ENCODE results near the gene L3MBTL4. TPM values are rescaled to one million over a fixed set of nuclear protein-coding genes. Genes with fewer than 3 reads are reported as not detected.

L3MBTL4 gene
- total RNA-seq, 2 experiments from 2014 or later = 0.05 TPM; not detected in 1

- Mint-ChIP-seq H3K27me3 (no peaks in the 10 kb centered on the region), H3K9me3 (ENCODE audit: low read depth) (peaks cover 15% of the 10 kb centered on the region), H3K27ac (no peak overlapping the region), H3K4me1 (no peaks in the 10 kb centered on the region), H3K4me3 (no peak overlapping the region), H3K36me3 (no peaks in the 10 kb centered on the region)
- DNase-seq = no peak
- CTCF ChIA-PET = no interaction called here
- ATAC-seq = no peak
Observed at GRCh38 chr18:6366776-6367175, 47.9 kb downstream of the L3MBTL4 start.

DNA sequence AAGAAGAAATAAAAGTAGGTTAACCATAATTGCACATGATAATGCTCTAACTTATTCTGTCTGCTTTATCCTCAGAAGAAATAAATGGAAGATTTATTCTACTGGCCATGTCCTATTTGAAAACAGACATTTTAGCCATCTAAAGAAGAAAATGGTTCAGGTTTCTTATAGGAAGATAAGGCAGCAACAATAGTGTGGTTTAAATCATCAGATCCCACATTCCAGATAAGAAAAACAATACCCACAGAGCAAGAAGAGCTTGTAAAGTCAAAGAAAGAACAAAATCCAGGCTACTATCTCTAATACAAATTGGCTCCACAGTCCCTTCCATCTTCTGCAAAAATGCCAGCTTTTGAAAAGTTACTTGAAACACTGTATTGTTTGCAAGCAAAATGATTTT is 49.3 kb downstream of the L3MBTL4 start:
- H3K4me3 Mint-ChIP-seq = no peak overlapping the region
- CTCF ChIA-PET = no interaction called here

GRCh38 chr18:6363216-6363615 is 51.5 kb downstream of the L3MBTL4 start:
- CTCF ChIA-PET = no interaction called here
- Mint-ChIP-seq H3K27ac (no peak overlapping the region), H3K27me3 (no peaks in the 10 kb centered on the region), H3K4me3 (no peak overlapping the region), H3K36me3 (no peaks in the 10 kb centered on the region), H3K4me1 (no peaks in the 10 kb centered on the region), H3K9me3 (ENCODE audit: low read depth) (peaks cover 11% of the 10 kb centered on the region)
- DNase-seq (no peak), ATAC-seq (no peak)

More for the DNA sequence above, 49.3 kb downstream of the L3MBTL4 start:
- ATAC-seq (no peak), DNase-seq (no peak)
- Mint-ChIP-seq H3K9me3 (ENCODE audit: low read depth) (peaks cover 15% of the 10 kb centered on the region), H3K27ac (no peak overlapping the region), H3K4me1 (no peaks in the 10 kb centered on the region), H3K36me3 (no peaks in the 10 kb centered on the region), H3K27me3 (no peaks in the 10 kb centered on the region)

- H3K36me3 Mint-ChIP-seq = no peaks in the 10 kb centered on the region
- CTCF ChIA-PET = no interaction called here
- H3K4me1 Mint-ChIP-seq = no peaks in the 10 kb centered on the region
- no peak for ATAC-seq
- peaks cover 5% of the 10 kb centered on the region for H3K9me3 Mint-ChIP-seq (ENCODE audit: low read depth)
- H3K27me3 Mint-ChIP-seq = no peaks in the 10 kb centered on the region
- H3K4me3 Mint-ChIP-seq = no peak overlapping the region
- no peak for DNase-seq
- H3K27ac Mint-ChIP-seq = no peak overlapping the region
Observed at GRCh38 chr18:6362559-6363129, 52.1 kb downstream of the L3MBTL4 start.

DNA sequence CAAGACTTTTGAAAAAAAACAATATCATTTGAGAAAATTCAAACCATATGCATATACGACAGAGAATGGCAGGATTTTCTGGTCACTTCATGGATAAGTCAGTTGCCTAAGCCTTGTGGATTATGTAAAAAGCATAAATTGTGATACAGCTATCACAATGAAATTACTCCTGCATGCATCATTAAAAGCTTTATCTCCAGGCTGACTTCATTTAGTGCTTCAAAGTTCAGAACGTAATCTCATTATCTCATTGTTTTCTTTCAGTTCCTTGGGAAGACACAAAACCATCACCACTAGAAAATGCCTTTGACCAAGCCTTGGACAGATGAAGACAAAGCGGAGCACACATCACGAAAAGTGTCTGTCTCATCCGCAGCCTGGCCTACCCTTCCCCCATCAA is 57.0 kb downstream of the L3MBTL4 start:
- Mint-ChIP-seq H3K27me3 (no peaks in the 10 kb centered on the region), H3K4me1 (no peaks in the 10 kb centered on the region), H3K9me3 (ENCODE audit: low read depth) (no peaks in the 10 kb centered on the region), H3K4me3 (no peak overlapping the region), H3K27ac (no peak overlapping the region), H3K36me3 (no peaks in the 10 kb centered on the region)
- no peak for DNase-seq
- no peak for ATAC-seq
- CTCF ChIA-PET = no interaction called here

DNA sequence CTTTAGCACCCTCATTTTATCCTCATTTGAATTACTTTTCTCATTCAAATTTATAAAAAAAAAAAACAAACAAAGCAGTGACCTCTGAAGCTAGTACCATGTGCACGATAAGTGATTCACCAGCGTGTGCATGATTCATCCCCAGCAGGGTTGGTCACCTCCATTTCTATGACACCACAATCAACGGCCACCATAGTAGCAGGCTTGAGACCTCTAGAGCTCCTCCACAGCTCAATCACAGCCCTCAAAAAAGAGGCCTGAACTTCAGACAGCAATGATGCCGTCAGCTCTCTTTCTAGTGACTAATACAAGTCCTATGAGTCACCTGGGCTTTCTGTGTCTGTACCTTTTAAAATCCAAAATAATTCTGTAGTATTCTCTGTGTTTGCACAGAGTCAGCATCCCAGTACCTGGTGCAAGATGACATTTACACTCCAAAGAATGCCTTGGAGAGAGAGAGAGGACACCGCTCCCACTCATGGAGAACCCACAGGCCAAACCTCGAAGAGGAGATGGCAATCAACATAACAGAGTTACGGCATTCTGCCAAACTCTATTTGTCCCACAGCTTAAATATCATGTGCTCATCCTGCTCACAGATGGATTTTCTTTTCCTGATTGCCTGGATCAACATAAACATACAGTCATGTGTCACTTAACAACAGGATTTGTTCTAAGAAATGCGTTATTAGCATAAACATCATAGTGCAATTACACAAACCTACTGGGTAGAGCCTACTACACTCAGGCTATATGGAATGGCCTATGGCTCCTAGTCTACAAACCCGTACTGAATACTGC is 58.7 kb downstream of the L3MBTL4 start:
- Mint-ChIP-seq H3K4me3 (no peak overlapping the region), H3K9me3 (ENCODE audit: low read depth) (peaks cover 3% of the 10 kb centered on the region), H3K27ac (no peak overlapping the region), H3K36me3 (no peaks in the 10 kb centered on the region), H3K27me3 (no peaks in the 10 kb centered on the region), H3K4me1 (no peaks in the 10 kb centered on the region)
- DNase-seq (no peak), ATAC-seq (no peak)
- CTCF ChIA-PET = no interaction called here

GRCh38 chr18:6352275-6352674 is 62.4 kb downstream of the L3MBTL4 start:
- Mint-ChIP-seq H3K4me3 (no peak overlapping the region), H3K4me1 (no peaks in the 10 kb centered on the region), H3K27me3 (no peaks in the 10 kb centered on the region), H3K27ac (no peak overlapping the region), H3K36me3 (no peaks in the 10 kb centered on the region), H3K9me3 (ENCODE audit: low read depth) (peaks cover 3% of the 10 kb centered on the region)
- no peak for DNase-seq
- CTCF ChIA-PET = no interaction called here
- ATAC-seq = no peak

- CTCF ChIA-PET = no interaction called here
- H3K9me3 Mint-ChIP-seq (ENCODE audit: low read depth) = peaks cover 26% of the 10 kb centered on the region
- no peak overlapping the region for H3K27ac Mint-ChIP-seq
- DNase-seq (no peak), ATAC-seq (no peak)
- no peaks in the 10 kb centered on the region for H3K4me1 Mint-ChIP-seq
- no peaks in the 10 kb centered on the region for H3K36me3 Mint-ChIP-seq
- H3K27me3 Mint-ChIP-seq = no peaks in the 10 kb centered on the region
- H3K4me3 Mint-ChIP-seq = no peak overlapping the region
Observed at GRCh38 chr18:6342990-6343389, 71.7 kb downstream of the L3MBTL4 start.

DNA sequence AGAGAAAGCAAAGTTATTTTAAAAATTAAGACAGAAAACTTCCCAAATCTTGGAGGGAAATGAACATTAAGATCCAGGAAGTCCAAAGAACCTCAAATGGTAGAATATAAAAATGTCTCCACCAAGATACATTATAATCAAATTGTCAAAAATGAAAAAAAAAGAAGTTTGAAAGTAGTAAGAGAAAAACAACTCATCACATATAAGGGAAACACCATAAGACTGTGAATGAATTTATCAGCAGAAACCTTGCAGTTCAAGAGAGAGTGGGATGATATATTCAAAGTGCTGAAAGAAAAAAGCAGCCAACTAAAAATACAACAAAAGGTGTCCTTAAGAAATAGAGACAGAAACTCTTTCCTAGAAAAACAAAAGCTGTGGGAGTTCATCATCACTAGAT is 73.0 kb downstream of the L3MBTL4 start:
- Mint-ChIP-seq H3K27ac (no peak overlapping the region), H3K9me3 (ENCODE audit: low read depth) (peaks cover 27% of the 10 kb centered on the region), H3K27me3 (no peaks in the 10 kb centered on the region), H3K4me3 (no peak overlapping the region), H3K36me3 (no peaks in the 10 kb centered on the region), H3K4me1 (no peaks in the 10 kb centered on the region)
- DNase-seq = no peak
- ATAC-seq = no peak
- CTCF ChIA-PET = no interaction called here

DNA sequence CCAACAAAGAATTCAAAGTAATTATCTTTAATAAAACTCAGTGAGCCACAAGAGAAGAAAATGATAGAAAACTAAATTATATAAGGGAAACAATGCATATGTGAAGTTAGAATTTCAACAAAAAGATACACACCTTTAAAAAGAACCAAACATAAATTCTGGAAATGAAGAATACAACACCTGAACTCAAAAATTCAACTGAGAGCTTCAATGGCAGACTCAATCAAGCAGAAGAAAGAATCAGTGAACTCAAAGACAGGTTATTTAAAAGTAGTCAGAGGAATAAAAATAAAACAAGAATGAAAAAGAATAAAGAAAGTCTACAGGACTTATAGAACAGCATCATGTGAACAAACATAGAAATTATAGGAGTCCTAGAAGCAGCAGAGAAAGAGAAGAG is 73.4 kb downstream of the L3MBTL4 start:
- H3K9me3 Mint-ChIP-seq (ENCODE audit: low read depth) = peaks cover 27% of the 10 kb centered on the region
- ATAC-seq (no peak), DNase-seq (no peak)
- no peaks in the 10 kb centered on the region for H3K4me1 Mint-ChIP-seq
- no peak overlapping the region for H3K4me3 Mint-ChIP-seq
- no peaks in the 10 kb centered on the region for H3K36me3 Mint-ChIP-seq
- H3K27me3 Mint-ChIP-seq = no peaks in the 10 kb centered on the region
- CTCF ChIA-PET = no interaction called here
- H3K27ac Mint-ChIP-seq = no peak overlapping the region

DNA sequence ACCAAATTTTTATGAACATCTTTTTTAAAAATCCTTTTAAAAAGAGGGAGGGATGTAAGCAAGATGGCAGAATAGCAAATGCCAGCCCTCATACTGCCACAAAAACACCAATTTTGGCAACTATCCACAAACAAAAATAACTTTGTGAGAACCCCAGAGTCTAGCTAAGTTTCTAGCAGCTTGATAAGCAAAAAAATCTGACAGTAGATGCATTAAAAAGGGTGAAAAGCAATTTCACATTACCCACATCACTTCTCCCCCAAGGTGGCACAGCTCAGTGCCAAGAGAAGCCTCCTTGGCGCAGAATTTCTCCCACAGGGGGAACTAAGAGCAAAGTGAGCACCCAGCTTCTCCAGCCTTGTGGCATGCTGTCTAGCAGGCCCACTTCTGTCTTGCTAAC is 74.6 kb downstream of the L3MBTL4 start:
- no peaks in the 10 kb centered on the region for H3K4me1 Mint-ChIP-seq
- H3K27ac Mint-ChIP-seq = no peak overlapping the region
- H3K27me3 Mint-ChIP-seq = no peaks in the 10 kb centered on the region
- no peaks in the 10 kb centered on the region for H3K36me3 Mint-ChIP-seq
- H3K4me3 Mint-ChIP-seq = no peak overlapping the region
- DNase-seq (no peak), ATAC-seq (no peak)
- H3K9me3 Mint-ChIP-seq (ENCODE audit: low read depth) = peaks cover 23% of the 10 kb centered on the region
- CTCF ChIA-PET = no interaction called here

GRCh38 chr18:6336239-6336638 is 78.5 kb downstream of the L3MBTL4 start:
- Mint-ChIP-seq H3K4me1 (no peaks in the 10 kb centered on the region), H3K4me3 (no peak overlapping the region), H3K27ac (no peak overlapping the region), H3K36me3 (no peaks in the 10 kb centered on the region), H3K9me3 (ENCODE audit: low read depth) (peaks cover 15% of the 10 kb centered on the region), H3K27me3 (no peaks in the 10 kb centered on the region)
- ATAC-seq (no peak), DNase-seq (no peak)
- CTCF ChIA-PET = no interaction called here

GRCh38 chr18:6333981-6334380 is 80.7 kb downstream of the L3MBTL4 start:
- no peak for DNase-seq
- no peak overlapping the region for H3K27ac Mint-ChIP-seq
- H3K36me3 Mint-ChIP-seq = no peaks in the 10 kb centered on the region
- H3K4me1 Mint-ChIP-seq = no peaks in the 10 kb centered on the region
- peaks cover 13% of the 10 kb centered on the region for H3K9me3 Mint-ChIP-seq (ENCODE audit: low read depth)
- ATAC-seq = no peak
- CTCF ChIA-PET = no interaction called here
- H3K27me3 Mint-ChIP-seq = no peaks in the 10 kb centered on the region
- no peak overlapping the region for H3K4me3 Mint-ChIP-seq

DNA sequence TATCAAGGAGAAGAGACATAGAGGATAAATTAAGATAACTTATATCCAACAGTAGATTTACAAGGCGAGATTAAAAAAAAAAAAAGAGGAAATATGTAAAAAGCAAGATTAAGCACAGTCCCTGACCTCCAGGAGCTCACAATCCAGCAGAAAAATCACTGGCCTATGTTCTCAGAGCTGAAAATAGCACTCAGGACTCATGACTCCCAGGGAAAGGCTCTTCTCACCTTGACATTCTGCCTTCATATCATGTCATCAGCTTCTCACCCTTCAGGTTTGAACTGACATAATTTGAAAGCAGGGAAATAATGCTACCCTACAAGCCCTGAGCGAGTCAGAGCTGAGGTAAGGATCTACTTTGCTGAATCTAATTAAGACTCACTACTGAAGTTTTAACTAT is 82.8 kb downstream of the L3MBTL4 start:
- no peaks in the 10 kb centered on the region for H3K36me3 Mint-ChIP-seq
- H3K9me3 Mint-ChIP-seq (ENCODE audit: low read depth) = peaks cover 11% of the 10 kb centered on the region
- DNase-seq (no peak), ATAC-seq (no peak)
- CTCF ChIA-PET = no interaction called here
- H3K4me1 Mint-ChIP-seq = no peaks in the 10 kb centered on the region
- no peaks in the 10 kb centered on the region for H3K27me3 Mint-ChIP-seq
- H3K4me3 Mint-ChIP-seq = no peak overlapping the region
- H3K27ac Mint-ChIP-seq = no peak overlapping the region

All from activated CD8-positive, alpha-beta memory T cell treated with anti-CD3 and anti-CD28 coated beads, Interleukin-2, amount 10 ng/mL, durations not matched to agents 7 days and 5 days (primary cell).